Measurements from ENCODE around the gene PPP1R12C.

- TF ChIP-seq, protein P1, sequence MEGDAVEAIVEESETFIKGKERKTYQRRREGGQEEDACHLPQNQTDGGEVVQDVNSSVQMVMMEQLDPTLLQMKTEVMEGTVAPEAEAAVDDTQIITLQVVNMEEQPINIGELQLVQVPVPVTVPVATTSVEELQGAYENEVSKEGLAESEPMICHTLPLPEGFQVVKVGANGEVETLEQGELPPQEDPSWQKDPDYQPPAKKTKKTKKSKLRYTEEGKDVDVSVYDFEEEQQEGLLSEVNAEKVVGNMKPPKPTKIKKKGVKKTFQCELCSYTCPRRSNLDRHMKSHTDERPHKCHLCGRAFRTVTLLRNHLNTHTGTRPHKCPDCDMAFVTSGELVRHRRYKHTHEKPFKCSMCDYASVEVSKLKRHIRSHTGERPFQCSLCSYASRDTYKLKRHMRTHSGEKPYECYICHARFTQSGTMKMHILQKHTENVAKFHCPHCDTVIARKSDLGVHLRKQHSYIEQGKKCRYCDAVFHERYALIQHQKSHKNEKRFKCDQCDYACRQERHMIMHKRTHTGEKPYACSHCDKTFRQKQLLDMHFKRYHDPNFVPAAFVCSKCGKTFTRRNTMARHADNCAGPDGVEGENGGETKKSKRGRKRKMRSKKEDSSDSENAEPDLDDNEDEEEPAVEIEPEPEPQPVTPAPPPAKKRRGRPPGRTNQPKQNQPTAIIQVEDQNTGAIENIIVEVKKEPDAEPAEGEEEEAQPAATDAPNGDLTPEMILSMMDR (IDR thresholded peaks at IDR 0.05) = no peak
- TF ChIP-seq POLR2A (IDR thresholded peaks at IDR 0.05) = no peak
Observed at GRCh38 chr19:55147545-55148251, 30.3 kb upstream of the PPP1R12C start.

All from body of pancreas (tissue), 4 donors.